Activated T-cell treated with anti-CD3 and anti-CD28 coated beads, Interleukin-2, amount 50 U/mL, for 72 hours (primary cell): Measurements from ENCODE around the gene GRK6. TPM values are rescaled to one million over a fixed set of nuclear protein-coding genes. Genes with fewer than 3 reads are reported as not detected.

Experiments used
- ATAC-seq, 2 donors: fragments of 150-1000 bp; cut with Tn5 transposase; replicated peaks in 1 of 2; 2 replicates each; pipeline ENCODE4 v1.10.0; 2021; ENCODE audit warnings: moderate library complexity in 2 of 2, mild to moderate bottlenecking in 1 of 2
- DNase-seq, 2 donors: peaks; one replicate each; pipeline ENCODE4 v3.0.0; 2021 to 2022; ENCODE audit warnings: mixed read lengths in 1 of 2
- H3K27ac Mint-ChIP-seq: one replicate; pipeline ENCODE4 v1.8.0; 2022; ENCODE audit warnings: mild to moderate bottlenecking, moderate library complexity, mixed read lengths
- H3K27me3 Mint-ChIP-seq: one replicate; pipeline ENCODE4 v1.8.0; 2022; ENCODE audit warnings: low read depth, mixed read lengths
- H3K36me3 Mint-ChIP-seq, 2 donors: one replicate each; pipeline ENCODE4 v1.8.0; 2022; ENCODE audit warnings: mixed read lengths in 2 of 2, mild to moderate bottlenecking in 1 of 2; ENCODE audit not compliant: insufficient read depth in 2 of 2
- H3K4me1 Mint-ChIP-seq: one replicate; pipeline ENCODE4 v1.8.0; 2022; ENCODE audit warnings: low read depth, mixed read lengths
- H3K4me3 Mint-ChIP-seq, 2 donors: one replicate each; pipeline ENCODE4 v1.8.0; 2022; ENCODE audit warnings: mild to moderate bottlenecking in 2 of 2, mixed read lengths in 2 of 2, moderate library complexity in 2 of 2
- H3K9me3 Mint-ChIP-seq, 2 donors: one replicate each; pipeline ENCODE4 v1.8.0; 2022; ENCODE audit warnings: mixed read lengths in 2 of 2
- total RNA-seq, 2 donors: library from RNA; stranded (reverse); gene quantifications; one replicate each; pipeline ENCODE4 v1.2.3, GENCODE V29; 2022

Gene GRK6
- total RNA-seq, 2 donors from 2014 or later, result 133 to 135 TPM

GRCh38 chr5:177449140-177450061, 22.9 kb downstream of the GRK6 start:
- ATAC-seq (no peak), DNase-seq (no peak)
- Mint-ChIP-seq H3K27ac (peak overlapping the region; percentile 28), H3K27me3 (no peaks in the 10 kb centered on the region), H3K4me1 (peaks cover 59% of the 10 kb centered on the region), H3K4me3 (peak overlapping the region in 1 of 2 donors; percentile 84), H3K9me3 (no peaks in the 10 kb centered on the region), H3K36me3 (no peaks in the 10 kb centered on the region)

DNA sequence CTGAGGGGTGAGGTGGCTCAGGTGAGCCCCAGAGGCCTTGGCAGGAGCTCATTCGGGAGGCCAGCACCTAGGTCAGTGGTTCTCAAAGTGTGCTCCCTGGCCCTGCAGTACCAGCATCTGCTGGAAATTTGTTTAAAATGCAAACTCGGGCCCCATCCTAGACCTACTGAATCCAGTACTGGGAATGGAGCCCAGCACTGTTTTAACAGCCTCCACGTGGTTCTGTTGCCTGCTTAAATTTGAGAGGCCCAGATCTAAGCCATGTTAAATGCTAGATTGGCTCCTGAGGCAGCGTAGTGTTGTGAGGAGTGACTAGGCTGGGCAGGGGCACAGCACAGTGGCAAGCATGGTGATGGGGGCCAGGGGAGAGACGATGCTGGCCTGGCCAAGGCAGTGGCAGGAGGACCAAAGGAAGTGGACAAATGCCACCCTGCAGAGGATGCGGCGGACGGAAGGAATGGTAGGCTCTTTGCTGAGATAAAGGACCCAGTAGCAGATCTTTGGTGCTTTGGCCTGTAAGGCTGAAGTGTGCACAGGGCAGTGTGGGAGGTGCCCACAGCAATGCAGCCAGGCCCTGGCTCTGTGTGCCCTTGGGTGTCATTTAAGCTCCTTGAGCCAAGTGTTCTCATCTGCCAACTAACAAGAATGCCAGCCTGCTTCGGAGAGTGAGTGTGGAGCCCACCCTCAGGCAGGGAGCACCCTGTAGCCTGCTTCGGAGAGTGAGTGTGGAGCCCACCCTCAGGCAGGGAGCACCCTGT, 24.4 kb downstream of the GRK6 start:
- DNase-seq, result no peak
- Mint-ChIP-seq H3K36me3 (no peaks in the 10 kb centered on the region), H3K27ac (peak overlapping the region; percentile 62), H3K4me1 (peaks cover 44% of the 10 kb centered on the region), H3K27me3 (no peaks in the 10 kb centered on the region), H3K9me3 (no peaks in the 10 kb centered on the region), H3K4me3 (no peak overlapping the region)
- ATAC-seq, result no peak

DNA sequence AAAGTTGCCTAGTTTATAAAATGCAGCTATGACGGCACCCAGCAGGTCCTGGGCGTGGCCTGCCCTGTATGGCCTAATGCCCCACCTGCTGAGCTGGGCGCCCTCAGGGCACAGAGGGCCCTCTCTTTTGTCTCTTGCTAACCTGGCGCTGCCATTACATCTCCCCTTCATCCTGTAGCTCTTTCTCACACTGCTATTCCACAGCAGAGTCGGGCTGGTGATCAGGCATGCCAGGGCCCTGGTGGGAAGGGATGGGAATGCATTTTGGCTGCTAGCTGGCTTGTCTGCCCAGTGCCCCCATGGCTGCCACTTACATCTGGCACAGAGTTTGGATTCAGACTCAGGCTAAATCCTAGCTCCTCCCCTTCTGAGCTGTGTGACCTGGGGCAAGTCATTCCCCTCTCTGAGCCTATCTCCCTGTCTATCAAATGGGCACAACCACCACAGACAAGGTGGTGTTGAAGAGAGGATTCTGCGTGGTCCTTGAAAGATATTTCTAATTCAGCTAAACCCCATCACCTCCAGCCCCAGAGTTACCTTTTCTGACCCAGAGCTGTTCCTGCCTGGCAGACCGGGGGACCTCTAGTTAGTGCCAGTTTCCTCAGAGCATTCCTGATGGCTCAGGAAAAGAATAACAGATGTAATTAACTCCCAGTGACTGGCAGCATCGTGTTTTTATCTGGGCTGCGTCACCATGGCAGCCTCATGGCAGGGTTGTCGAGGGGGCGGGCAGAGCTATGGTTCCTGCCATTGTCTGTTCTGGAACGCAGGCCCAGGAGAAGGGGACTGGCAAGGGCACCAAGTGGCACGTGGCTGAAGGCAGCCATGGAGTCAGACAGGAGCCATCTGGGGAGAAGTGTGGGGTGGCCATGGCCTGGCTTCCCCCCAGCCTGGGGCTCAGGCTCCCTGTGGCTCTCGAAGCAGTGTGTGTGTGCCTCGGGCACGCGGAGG, 26.5 kb downstream of the GRK6 start:
- peak overlapping the region; percentile 85 to 95 for H3K4me3 Mint-ChIP-seq
- no peak for DNase-seq
- no peak overlapping the region for H3K27ac Mint-ChIP-seq
- H3K9me3 Mint-ChIP-seq, result no peaks in the 10 kb centered on the region
- ATAC-seq, result no peak
- no peaks in the 10 kb centered on the region for H3K27me3 Mint-ChIP-seq
- H3K36me3 Mint-ChIP-seq, result peaks cover 0 to 3% of the 10 kb centered on the region in 2 donors
- peaks cover 49% of the 10 kb centered on the region for H3K4me1 Mint-ChIP-seq

DNA sequence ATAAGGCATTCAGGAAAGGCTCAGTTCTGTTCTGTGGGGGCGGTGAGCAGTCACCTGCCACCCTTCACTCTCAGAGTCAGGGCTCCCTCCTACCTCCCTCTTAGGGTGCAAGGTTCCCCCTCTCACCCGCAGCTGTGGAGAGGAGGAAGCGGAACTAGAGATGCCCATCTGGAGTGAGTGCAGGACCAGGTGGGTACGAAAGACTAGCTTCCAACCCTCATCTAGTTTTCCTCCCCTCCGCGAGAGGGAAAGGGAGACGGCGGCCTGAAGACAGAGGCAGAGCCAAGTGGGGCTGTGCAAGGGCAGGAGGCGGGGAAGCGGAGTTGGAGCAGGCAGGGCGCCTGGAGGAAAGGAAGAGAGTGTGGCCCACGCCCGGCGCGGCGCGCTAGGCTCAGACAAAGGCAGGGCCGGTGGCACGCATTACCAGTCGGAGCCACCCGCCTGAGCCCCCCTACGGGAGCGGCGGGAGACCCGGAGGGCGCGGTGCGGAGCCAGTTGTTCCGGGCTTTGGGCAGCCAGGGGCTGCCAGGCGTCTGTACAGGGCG, 27.4 kb downstream of the GRK6 start:
- DNase-seq, result peak in 1 of 2 donors; percentile 37
- Mint-ChIP-seq H3K4me3 (peak overlapping the region; percentile 85 to 95), H3K9me3 (no peaks in the 10 kb centered on the region), H3K4me1 (peaks cover 39% of the 10 kb centered on the region), H3K27ac (peak overlapping the region; percentile 86), H3K27me3 (no peaks in the 10 kb centered on the region), H3K36me3 (peaks cover 0 to 3% of the 10 kb centered on the region in 2 donors)
- ATAC-seq, result no peak

DNA sequence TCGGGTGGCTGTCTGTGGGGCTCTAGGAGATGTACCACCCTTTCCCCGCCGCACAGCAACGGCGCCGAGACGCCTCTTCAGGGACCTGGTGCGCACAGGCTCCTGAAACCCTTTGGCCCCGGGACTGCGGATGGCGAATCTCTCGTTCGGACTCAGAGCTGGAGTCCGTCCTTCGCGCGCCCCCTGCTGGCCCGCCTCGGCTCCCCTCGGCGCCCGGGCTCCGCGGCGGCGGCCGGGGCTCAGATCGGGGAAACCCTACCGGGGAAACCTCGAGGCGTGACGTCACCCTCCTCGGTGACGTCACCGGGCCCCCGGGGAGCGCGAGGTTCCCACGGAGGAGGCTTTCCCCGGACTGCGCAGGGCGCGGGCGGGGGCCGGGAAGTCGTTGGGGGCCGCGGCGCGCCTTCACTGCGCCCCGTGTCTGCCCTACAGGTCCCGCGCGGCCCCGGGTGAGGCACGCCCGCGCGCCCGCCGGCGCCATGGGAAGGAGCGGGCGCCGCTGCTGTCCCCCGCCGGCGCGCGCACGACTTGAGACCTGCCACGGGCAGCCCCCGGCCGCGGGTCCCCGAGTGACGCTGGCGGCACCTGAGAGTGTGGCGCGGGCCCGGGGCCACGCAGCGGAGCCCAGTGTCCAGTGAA, 28.0 kb downstream of the GRK6 start:
- DNase-seq (peak; percentile 94 to 98), ATAC-seq (peak; percentile 50 to 56)
- H3K27me3 Mint-ChIP-seq, result no peaks in the 10 kb centered on the region
- peaks cover 34% of the 10 kb centered on the region for H3K4me1 Mint-ChIP-seq
- no peak overlapping the region for H3K27ac Mint-ChIP-seq
- H3K4me3 Mint-ChIP-seq, result peak overlapping the region; percentile 85 to 95
- H3K36me3 Mint-ChIP-seq, result peaks cover 0 to 3% of the 10 kb centered on the region in 2 donors
- no peaks in the 10 kb centered on the region for H3K9me3 Mint-ChIP-seq

- DNase-seq (peak; percentile 96), ATAC-seq (peak; percentile 67)
- Mint-ChIP-seq H3K4me1 (peaks cover 34% of the 10 kb centered on the region), H3K9me3 (no peaks in the 10 kb centered on the region), H3K27ac (no peak overlapping the region), H3K4me3 (peak overlapping the region; percentile 80 to 86), H3K27me3 (no peaks in the 10 kb centered on the region), H3K36me3 (peaks cover 0 to 3% of the 10 kb centered on the region in 2 donors)
Observed at GRCh38 chr5:177455036-177455660, 28.7 kb downstream of the GRK6 start.

GRCh38 chr5:177455661-177456590, 29.4 kb downstream of the GRK6 start:
- peak overlapping the region; percentile 83 for H3K27ac Mint-ChIP-seq
- peak; percentile 90 to 93 for DNase-seq
- H3K4me1 Mint-ChIP-seq, result peaks cover 34% of the 10 kb centered on the region
- no peaks in the 10 kb centered on the region for H3K9me3 Mint-ChIP-seq
- no peaks in the 10 kb centered on the region for H3K27me3 Mint-ChIP-seq
- peak overlapping the region; percentile 80 to 86 for H3K4me3 Mint-ChIP-seq
- H3K36me3 Mint-ChIP-seq, result peaks cover 0 to 3% of the 10 kb centered on the region in 2 donors
- peak; percentile 34 to 38 for ATAC-seq

GRCh38 chr5:177456591-177456964, 30.1 kb downstream of the GRK6 start:
- peak overlapping the region; percentile 80 to 86 for H3K4me3 Mint-ChIP-seq
- peaks cover 0 to 5% of the 10 kb centered on the region in 2 donors for H3K36me3 Mint-ChIP-seq
- H3K9me3 Mint-ChIP-seq, result no peaks in the 10 kb centered on the region
- H3K4me1 Mint-ChIP-seq, result peaks cover 36% of the 10 kb centered on the region
- no peak for ATAC-seq
- no peak for DNase-seq
- no peak overlapping the region for H3K27ac Mint-ChIP-seq
- no peaks in the 10 kb centered on the region for H3K27me3 Mint-ChIP-seq

- peak overlapping the region; percentile 42 for H3K27ac Mint-ChIP-seq
- H3K4me3 Mint-ChIP-seq, result peak overlapping the region; percentile 27 to 32
- H3K9me3 Mint-ChIP-seq, result no peaks in the 10 kb centered on the region
- H3K36me3 Mint-ChIP-seq, result peaks cover 0 to 6% of the 10 kb centered on the region in 2 donors
- H3K27me3 Mint-ChIP-seq, result no peaks in the 10 kb centered on the region
- H3K4me1 Mint-ChIP-seq, result peaks cover 39% of the 10 kb centered on the region
- ATAC-seq, result peak; percentile 24 to 34
- peak; percentile 74 to 79 for DNase-seq
Observed at GRCh38 chr5:177456976-177457851, 30.7 kb downstream of the GRK6 start.
